NT2/D1 (cell line): Measurements from ENCODE around the gene PANK1.

ENCODE experiments used
- DNase-seq: peaks from one replicate; pipeline ENCODE4 v3.0.0-alpha.2; 2011; ENCODE audit warnings: low read depth, low spot score
- H3K27me3 ChIP-seq: 2 replicates; pipeline ENCODE4 v1.6.0; 2011; ENCODE audit warnings: mild to moderate bottlenecking; ENCODE audit not compliant: insufficient read length, insufficient read depth
- H3K36me3 ChIP-seq: 2 replicates; pipeline ENCODE4 v1.6.1; 2011; ENCODE audit warnings: mild to moderate bottlenecking, low read length, mixed read lengths; ENCODE audit not compliant: insufficient read depth, insufficient read length
- H3K4me1 ChIP-seq: 2 replicates; pipeline ENCODE4 v1.5.1; 2011; ENCODE audit not compliant: insufficient read depth, insufficient read length
- H3K4me3 ChIP-seq: 2 replicates; pipeline ENCODE4 v1.5.1; 2011; ENCODE audit warnings: low read depth; ENCODE audit not compliant: insufficient read length
- H3K9ac ChIP-seq: 2 replicates; pipeline ENCODE4 v1.6.0; 2011; ENCODE audit warnings: low read depth; ENCODE audit not compliant: insufficient read length
- H3K9me3 ChIP-seq: 2 replicates; pipeline ENCODE4 v1.5.1; 2011; ENCODE audit warnings: mild to moderate bottlenecking, low read length; ENCODE audit not compliant: insufficient read depth
- SUZ12 ChIP-seq: IDR thresholded peaks from 2 replicates; pipeline ENCODE4 v1.6.1; 2011; ENCODE audit not compliant: insufficient read length, insufficient read depth; ENCODE audit errors: extremely low read depth
- YY1 ChIP-seq: IDR thresholded peaks from 2 replicates; pipeline ENCODE4 v1.6.1; 2011; ENCODE audit not compliant: insufficient read length, insufficient read depth
- ZNF274 ChIP-seq: IDR thresholded peaks from 2 replicates; pipeline ENCODE4 v1.6.1; 2011; ENCODE audit warnings: mild to moderate bottlenecking, low read depth, low read length

The PANK1 gene

DNA sequence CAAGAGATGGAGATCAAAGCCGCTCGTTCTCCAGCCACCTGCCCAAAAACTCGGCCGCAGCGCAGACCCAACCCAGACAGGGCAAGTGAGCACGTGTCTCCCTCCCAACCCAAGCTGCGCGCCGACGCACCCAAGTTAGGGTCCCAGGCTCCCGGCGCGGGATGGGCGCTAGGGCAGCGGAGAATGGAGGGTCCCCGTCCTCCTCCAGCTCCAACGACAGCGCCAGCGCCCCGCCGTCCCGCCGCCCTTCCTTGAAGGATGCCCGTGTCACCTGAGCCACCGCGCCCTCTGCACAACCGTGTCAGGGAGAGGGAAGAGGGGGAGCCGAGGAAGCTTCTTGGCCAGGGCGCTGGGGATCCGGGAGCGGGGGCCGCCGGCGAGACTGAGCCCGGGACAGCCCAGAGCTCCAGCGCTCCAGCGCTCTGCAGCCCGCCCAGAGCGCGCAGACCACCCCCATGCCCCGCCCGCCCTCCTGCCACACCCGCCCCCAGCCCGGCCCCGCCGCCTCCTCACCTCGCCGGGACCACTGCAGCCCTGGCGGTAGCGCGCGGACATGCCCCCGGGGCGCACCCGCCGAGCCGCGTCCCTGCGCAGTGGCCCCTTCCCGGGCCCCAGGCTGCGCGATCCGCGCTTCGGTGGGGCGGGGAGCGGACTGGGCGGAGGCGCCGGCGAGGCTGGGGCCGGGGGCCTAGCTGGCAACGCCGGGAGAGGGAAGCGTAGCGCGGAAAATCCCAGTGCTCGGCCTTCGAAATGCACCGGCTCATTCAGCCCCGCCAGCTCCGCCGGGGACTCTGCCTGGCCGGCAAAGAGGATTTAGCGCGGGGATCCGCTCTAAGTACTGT lies 109.7 kb downstream of the PANK1 start, which contains the start of gene SLC16A12:
SLC16A12 (minus strand) TSS at position 424 of the 842 bp plus-strand sequence. CDS start 73,016 bp downstream, outside the sequence.
- Histone ChIP-seq H3K27me3 (peaks cover 13% of the 10 kb centered on the region), H3K9ac (peak within 1 kb of the TSS; percentile 76), H3K9me3 (no peaks in the 10 kb centered on the region), H3K36me3 (no peaks in the 10 kb centered on the region), H3K4me1 (peaks cover 2% of the 10 kb centered on the region), H3K4me3 (peak within 1 kb of the TSS; percentile 62)
- no peak for DNase-seq
- TF ChIP-seq SUZ12, result no peak
- no peak for TF ChIP-seq YY1
- no peak for TF ChIP-seq ZNF274

DNA sequence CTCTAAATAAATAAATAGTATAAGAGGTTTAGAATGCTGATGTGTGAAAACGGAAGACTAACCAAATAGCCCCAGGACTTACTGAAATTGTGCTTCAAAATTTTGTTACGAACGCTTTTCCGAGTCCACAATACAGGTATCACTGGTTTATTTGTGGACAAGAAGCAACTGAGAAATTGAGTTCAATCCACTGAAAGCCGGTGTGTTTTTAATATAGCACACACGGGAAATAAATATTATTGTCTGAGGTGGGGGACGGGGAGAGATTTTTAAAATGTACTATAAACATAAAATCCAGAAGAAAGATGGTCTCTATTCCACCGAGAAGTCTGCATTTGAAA lies 110.2 kb downstream of the PANK1 start:
- H3K4me3 ChIP-seq, result peak overlapping the region; percentile 62
- H3K27me3 ChIP-seq, result peaks cover 13% of the 10 kb centered on the region
- DNase-seq, result no peak
- no peak for TF ChIP-seq ZNF274
- no peak for TF ChIP-seq YY1
- TF ChIP-seq SUZ12, result no peak
- H3K9ac ChIP-seq, result peak overlapping the region; percentile 76
- H3K9me3 ChIP-seq, result no peaks in the 10 kb centered on the region
- no peaks in the 10 kb centered on the region for H3K36me3 ChIP-seq
- peaks cover 2% of the 10 kb centered on the region for H3K4me1 ChIP-seq
